ENCODE data around the gene ALAD.

GRCh38 chr9:113372059-113372458, 29.0 kb downstream of the ALAD start:
- TF ChIP-seq CTCF (IDR thresholded peaks at IDR 0.05) = no peak
- no peak for TF ChIP-seq POLR2A (IDR thresholded peaks at IDR 0.05)

Measured in lower leg skin (tissue), 3 donors.